HG03095 (cell line): Measurements from ENCODE around the gene MRPL58.
"Not testable (repeated sequence)": the region's sequence is repeated elsewhere in the genome, so short reads cannot be mapped to it uniquely, and the experiment has no call there.

Experiments used
- ATAC-seq: cut with Tn5 transposase; IDR thresholded peaks from one replicate; pipeline ENCODE4 v1.9.1; 2021; ENCODE audit warnings: moderate library complexity; ENCODE audit not compliant: unreplicated experiment

The MRPL58 gene

DNA sequence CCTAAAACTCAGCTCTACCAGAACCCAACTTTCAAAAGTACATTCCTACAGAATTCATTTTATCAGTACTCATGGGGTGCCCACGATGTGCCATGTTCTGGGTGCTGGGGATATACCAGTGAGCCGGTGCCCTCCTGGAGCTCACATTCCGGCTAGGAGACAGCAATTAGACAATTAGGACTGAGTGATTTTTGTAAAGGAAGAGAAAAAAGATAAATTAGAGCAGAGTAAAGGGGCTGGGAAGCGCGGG lies 449 bp upstream of the MRPL58 start:
- ATAC-seq = no peak

DNA sequence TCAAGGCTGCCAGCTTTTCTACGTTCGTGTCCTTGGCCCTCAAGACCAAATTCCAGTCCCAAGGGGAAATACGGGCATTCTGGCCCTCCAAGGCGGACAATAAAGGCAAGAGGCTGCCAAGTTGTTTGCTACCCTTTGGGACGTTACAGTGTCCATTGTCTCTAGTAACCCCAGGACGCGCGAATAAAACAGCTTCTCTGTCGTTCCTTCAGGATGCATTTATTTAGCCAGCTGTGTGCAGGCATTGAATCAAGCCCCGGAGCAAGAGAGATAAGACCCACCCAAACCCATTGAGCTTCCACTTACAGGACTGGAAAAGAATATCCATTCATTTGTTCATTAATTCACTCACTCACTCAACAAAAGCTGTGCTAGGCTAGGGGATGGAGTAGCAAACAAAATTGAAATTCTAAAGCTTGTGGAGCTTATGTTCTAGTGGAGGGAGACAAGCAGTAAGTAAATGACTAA lies 656 bp downstream of the MRPL58 start:
- ATAC-seq = no peak

DNA sequence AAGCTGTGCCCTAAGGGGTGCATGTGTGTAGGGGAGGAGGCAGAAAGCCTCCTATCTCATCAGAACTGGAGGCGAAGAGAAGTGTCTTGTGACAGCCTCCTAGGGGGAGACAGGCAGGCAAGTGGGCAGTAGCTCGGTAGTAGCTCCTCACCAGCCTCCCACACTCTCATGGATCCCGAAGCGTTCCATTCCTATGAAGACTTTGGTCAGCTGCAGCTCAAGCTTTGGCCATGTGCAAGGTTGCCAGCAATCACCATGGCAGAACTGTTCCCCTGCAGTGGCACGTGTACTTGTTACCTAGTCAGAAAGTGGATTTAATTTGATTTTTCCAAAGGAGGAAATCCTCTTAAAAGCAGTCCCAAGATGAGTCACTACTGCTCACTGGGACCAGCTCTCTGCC lies 6.7 kb downstream of the MRPL58 start:
- ATAC-seq = no peak

DNA sequence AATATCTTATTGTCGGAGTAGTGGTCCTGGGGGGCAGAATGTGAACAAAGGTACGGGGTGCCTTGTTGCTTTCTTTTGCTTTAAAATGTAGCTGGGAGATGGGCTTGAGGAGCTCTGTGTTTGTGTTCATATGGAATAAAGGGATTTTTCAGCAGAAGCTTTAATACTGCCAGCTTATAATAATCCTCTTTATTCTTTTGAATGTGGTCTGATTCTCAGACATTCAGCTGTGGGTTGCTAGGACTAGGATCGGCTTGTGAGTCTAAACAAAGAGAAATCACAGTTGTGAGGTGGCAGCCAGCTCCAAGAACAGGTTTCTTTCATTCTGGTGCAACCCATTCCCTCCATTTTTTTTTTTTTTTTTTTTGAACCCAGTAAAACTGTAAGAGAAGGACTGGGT lies 7.2 kb downstream of the MRPL58 start:
- no peak for ATAC-seq

DNA sequence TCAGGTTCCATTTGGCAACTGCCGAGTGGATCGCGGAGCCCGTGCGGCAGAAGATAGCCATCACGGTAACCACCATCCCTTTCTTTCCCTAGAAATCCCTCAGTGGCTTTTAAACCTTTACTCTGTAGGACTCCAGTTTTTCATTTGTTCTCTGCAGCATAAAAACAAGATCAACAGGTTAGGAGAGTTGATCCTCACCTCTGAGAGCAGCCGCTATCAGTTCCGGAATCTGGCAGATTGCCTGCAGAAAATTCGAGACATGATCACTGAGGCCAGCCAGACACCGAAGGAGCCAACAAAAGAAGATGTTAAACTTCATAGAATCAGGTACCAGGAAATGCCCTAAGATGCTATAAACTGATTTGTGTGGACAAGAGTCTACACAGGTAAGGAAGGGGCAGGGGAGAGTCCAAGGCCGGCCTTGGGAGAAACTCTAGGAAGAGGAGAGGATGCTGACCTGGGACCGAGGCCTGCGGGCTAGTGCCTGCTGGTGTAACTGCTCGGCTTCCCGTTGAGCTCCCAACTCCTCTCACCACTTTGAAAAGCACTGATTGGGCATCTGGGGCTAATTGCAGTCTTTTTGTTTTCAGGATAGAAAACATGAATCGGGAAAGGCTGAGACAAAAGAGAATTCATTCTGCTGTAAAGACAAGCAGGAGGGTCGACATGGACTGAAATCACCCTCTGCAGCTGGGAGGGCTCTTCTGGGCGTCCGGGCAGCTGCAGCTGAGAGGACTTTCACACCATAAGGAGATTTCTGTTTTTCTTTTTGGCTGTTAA lies 8.1 kb downstream of the MRPL58 start:
- no peak for ATAC-seq

DNA sequence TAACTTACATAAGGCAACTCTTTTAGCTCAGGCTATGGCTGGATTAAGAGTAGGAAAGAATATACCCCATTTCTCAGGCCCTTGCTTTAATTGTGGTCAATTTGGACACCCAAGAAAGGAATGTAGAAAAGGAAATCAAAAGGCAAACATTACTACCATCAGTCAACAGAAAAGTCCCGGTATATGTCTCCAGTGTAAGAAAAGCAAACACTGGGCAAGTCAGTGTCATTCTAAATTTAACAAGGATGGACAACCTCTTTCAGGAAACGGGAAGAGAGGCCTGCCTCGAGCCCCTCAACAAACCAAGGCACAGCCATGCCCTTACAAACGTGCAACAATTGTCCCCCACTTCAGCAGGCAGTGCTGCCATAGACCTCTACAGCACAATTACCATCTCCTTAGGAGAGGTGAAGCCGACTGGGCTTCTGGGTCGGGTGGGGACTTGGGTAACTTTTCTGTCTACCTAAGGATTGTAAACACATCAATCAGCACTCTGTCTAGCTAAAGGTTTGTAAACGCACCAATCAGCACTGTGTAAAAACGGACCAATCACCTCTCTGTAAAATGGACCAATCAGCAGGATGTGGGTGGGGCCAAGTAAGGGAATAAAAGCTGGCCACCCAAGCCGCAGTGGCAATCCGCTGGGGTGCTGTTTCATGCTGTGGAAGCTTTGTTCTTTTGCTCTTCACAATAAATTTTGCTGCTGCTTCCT lies 12.4 kb downstream of the MRPL58 start:
- ATAC-seq = no peak

DNA sequence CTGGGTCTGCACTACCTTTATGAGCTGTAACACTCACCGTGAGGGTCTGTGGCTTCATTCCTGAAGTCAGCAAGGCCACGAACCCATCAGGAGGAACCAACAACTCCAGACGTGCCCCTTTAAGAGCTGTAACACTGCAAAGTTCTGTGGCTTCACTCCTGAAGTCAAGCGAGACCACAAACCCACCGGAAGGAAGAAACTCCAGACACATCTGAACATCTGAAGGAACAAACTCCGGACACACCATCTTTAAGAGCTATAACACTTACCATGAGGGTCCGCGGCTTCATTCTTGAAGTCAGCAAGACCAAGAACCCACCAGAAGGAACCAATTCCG lies 12.9 kb downstream of the MRPL58 start:
- not testable (repeated sequence) for ATAC-seq

DNA sequence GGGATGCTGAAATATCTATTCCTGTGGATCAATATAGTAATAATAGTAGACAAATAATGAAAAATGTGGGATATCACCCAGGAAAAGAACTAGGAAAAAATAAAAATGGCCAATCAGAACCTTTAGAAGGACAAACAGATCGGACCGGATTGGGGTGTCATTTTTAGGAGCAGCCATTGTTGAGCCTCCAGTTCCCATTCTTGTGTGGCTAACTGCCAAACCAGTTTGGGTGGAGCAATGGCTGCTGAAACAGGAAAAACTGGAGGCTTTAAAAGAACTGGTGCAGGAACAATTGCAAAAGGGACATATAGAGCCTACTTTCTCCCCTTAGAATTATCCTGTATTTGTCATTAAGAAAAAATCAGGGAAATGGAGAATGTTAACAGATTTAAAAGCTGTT lies 14.2 kb downstream of the MRPL58 start:
- ATAC-seq = not testable (repeated sequence)

DNA sequence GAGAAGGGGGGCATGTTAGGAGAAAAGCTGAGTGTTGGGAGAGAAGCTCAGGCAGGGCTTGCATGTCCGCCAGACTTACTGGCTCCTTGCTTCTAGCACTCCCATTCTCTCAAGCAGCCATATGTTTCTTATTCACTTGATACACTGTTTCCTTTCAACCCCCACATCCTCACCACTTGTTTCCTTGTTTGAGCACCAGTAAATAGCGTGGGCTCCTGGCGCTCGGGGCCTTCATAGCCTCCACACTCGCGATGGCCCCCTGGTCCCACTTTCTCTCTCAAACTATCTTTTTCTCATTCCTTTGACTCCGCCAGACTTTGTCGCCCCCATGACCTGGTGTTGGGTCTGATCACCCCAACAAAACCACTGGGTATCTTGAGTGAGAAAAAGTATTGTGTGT lies 17.7 kb downstream of the MRPL58 start:
- ATAC-seq = no peak

DNA sequence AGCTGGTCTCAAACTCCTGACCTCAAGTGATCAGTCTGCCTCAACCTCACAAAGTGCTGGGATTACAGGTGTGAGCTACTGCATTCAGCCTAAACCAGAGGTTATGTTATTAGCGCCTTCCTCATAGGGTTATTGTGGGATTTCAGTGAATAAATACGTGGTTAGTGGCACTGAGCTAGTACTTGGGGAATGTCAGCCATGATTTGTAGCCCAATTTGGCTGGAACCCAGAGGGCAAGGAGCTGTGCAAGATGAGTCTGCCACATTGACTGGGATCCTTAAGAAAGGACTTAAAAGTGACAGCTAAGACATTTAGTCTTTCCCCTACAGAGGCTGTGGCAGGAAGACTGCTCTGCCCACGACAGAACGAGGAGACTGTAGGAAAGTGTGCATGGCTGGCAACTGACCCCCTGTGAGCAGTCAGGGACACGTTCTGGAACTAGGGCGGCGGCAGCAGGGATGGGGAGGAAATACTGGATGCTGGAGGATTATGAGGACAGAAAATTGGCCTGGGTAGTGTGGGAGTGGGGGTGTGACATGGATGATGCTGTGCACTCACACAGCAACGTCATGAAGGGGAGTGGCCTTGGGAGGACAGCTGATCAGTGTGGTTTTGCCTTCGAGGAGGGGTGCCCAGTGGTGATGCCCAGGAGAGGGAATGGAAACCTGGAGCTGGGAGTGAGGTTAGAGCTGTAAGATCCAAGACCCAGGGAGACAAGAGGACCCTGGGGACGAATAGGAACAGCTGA lies 19.7 kb downstream of the MRPL58 start:
- ATAC-seq = no peak

DNA sequence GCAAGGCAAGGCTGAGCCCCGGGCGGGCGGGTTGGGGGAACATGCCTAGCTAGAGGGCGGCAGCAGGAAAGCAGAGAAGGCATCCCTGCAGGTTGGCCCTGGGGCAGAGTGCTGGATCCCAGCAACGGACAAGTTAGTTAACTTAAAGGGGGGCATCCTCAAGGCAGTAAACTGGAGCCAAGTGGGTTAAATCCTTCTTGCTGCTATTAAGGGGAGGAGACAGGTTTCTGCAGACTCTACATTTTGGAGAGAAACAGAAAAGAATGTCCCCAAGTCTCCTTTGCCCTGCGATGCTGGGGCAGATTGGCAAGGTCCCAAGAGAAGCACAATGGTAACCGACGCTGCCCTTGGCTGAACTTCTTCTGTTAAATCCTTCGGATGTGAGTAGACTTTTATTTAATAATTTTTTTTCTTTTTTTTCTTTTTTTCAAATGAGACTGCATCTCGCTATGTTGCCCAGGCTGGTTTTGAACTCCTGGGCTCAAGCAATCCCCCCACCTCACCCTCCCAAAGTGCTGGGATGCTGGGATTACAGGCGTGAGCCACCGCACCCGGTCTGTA lies 20.3 kb downstream of the MRPL58 start:
- ATAC-seq = no peak

DNA sequence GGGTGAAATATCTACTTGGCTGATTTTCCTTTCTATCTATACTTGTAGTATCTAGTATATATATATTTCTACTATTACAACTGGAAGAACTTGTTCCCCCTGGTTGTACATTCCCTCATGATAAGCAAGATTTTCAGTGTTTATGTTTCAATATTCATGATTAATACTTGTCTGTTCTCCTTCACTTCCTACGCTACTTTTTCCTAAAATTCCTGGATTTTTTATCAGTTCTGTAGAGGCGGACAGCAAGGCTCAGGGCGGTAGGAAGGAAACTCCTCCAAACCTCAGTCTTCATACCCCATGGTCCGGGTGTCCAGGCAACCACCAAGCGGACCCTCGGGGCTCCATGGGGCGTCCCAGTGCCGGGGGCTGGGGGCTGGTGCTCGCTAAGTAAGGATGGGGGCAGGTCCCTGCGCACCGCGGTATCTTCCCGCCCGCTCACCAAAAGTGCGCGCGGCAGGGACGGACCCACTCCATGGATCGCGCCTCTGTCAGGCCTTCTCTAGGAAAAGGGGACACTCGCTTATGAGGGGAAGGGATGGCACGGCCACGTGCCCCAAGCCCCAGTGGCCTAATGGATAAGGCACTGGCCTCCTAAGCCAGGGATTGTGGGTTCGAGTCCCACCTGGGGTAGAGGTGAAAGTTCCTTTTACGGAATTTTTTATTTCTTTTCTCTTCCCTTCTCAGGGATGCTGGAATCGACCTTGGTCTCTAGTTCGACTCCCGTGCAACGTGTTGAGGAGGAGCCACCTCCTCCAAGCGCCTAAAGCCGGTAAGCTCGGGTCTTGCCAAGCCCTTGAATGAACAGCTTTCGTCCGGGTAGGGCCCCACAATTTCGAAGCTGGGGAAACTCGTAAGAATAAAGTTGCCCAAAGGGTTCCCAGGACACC lies 21.1 kb downstream of the MRPL58 start:
- ATAC-seq = peak; percentile 52

DNA sequence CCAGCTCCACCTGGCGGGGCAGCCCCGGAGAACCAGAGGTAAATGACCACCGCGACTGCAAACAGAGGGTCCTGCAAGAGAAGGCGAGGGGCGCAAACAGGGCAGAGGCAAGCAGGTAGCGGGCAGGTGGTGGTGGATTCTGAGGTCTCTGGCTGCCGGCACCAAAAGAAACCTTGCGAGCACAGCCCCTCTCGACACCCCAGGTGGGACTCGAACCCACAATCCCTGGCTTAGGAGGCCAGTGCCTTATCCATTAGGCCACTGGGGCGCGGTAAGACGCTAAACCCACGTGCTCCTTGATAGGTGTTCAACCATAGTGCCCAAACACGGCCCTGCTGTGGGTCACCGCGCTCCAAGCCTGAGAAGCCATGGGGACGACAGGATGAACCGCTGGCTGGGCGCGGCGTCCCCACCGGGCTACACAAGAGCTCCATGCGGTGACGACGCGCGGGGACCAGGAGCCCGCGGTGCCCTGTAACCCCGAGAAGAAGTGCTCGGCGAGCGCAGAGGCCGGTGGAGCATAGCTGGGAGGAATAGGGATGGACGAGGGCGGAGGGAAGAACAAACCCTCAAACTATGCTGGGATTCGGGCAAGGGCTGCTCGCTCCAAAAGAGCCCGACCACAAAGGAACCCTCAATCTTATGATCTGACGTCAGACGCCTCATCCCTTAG lies 21.9 kb downstream of the MRPL58 start:
- ATAC-seq = peak; percentile 53

DNA sequence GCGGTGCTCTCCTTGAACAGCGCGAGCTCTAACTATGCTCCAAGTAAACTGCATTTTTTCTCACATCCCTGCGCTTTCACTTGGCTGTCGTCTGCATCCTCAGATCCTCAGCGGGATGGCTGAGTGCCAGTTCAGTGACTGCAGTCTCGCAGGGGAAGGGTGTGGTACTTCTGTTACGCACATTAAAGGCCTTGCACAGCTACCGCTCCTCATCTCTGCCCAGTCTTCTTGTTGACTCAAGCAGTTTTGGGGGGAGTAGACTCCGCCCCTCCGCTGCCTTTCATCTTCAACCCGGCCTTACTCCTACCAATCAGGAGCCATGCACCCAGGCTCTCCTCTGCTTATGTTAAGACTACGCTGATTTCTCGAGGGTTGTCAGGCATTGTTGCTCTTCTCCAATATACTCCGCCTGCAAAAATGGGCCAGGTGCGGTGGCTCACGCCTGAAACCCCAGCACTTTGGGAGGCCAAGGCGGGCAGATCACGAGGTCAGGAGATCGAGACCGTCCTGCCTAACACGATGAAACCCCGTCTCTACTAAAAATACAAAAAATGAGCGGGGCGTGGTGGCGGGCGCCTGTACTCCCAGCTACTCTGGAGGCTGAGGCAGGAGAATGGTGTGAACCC lies 24.3 kb downstream of the MRPL58 start:
- no peak for ATAC-seq

DNA sequence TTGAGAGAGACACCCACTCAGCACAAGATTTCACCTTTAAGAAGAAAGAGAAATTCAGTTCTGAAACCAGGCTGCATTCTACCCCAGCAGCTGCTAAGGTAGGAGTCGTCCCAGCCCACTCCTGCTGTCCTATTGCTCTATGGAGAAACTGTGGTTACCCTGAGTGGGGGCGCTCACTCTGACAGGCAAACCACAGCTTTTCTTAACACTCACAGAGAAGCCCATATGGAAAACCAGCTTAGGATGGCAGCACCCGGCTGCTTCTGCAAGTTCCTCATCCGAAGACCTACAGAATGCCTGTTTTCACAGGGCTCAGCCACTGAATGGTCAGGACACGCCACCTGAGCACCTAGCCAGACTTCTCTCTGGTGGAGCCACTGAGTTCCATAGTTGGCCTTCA lies 26.8 kb downstream of the MRPL58 start:
- ATAC-seq = no peak

DNA sequence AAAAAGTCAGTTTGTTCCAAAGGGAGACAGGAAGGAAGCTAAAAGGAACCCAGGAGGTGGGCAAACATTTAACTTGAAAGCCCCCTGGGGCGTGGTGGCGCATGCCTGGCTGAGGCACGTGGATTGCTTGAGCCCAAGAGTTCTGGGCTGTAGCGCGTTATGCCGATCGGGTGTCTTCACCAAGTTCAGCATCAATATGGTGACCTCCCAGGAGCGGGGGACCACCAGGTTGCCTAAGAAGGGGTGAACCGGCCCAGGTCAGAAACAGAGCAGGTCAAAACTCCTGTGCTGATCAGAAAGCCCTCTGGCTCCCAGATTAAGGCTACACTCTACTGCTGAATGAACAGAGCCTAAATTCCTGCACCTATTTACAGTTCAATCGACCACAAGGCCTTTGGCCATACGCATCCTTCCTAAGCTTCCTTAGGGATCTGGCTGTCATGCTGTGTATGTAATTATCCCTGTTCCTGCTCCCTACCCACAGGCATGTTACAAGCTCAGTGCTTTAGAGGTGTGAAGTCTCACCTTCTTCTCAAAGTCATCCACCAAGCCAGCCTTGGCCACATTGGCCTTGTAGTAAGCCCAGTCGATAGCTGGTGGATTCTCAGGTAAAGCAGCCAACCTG lies 29.3 kb downstream of the MRPL58 start:
- no peak for ATAC-seq

DNA sequence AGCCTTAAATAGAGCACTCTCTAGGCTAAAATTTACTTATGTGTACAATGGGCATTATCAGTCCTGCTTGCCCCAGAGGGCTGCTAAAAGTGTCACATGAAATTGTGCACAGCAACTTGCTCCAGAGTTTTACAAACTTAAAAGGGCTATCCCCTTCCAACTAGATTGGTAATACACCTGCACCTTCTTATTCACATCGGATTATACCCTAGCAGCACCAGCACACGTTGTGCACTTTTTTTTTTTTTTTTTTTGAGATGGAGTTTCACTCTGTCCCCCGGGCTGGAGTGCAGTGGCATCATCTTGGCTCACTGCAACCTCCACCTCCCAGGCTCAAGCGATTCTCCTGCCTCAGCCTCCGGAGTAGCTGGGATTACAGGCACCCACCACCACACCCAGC lies 31.3 kb downstream of the MRPL58 start:
- ATAC-seq = not testable (repeated sequence)

DNA sequence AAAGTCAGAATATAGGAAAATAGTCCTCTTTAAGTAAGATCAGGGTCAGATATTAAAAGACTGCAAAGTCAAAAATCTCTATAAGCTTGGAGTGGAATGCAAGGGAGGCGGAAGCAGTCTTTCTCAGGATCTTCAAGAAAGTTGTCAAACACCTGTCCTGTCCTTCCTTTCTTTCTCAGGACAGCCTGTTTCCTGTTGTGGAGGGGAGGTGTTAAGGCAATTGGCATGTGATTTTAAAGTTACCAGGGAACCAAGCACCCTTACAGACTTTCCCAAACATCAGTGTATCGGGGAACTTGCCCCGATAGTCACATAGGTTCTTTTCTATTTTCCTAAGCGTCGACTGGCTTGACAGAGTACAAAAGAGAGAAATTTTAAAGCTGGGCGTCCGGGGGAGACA lies 32.2 kb downstream of the MRPL58 start:
- ATAC-seq = no peak

DNA sequence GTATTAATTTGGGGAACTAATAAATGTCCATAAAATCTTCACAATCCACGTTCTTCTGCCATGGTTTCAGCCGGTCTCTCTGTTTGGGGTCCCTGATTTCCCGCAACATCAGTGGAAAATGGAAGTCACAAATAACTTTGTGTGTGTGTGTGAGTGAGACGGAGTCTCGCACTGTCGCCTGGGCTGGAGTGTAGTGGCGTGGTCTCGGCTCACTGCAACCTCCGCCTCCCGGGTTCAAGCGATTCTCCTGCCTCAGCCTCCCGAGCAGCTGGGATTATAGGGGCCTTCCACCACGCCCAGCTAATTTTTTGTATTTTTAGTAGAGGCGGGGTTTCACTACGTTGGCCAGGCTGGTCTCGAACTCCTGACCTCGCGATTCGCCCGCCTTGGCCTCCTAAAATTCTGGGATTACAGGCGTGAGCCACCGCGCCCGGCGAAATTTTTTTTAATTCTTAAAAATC lies 33.5 kb downstream of the MRPL58 start:
- not testable (repeated sequence) for ATAC-seq
